Naive thymus-derived CD8-positive, alpha-beta T cell (primary cell): Measurements from ENCODE around the gene RELN. TPM values are rescaled to one million over a fixed set of nuclear protein-coding genes. Genes with fewer than 3 reads are reported as not detected.

ENCODE experiments used
- ATAC-seq, 2 donors: fragments of 150-1000 bp; cut with Tn5 transposase in 1 of 2; sonication (Bioruptor Pico), chemical (Tn5 transposase) in 1 of 2; 1 replicate in 1 of 2; 2 replicates in 1 of 2; pipeline ENCODE4 v1.10.0; 2021; ENCODE audit warnings: mild to moderate bottlenecking in 2 of 2, moderate library complexity in 2 of 2
- POLR2A ChIA-PET: fragments of 350-600 bp; sonication (Branson Sonifier 250); formaldehyde crosslinking; loops from one replicate; lab custom pipeline; 2021; ENCODE audit warnings: antibody characterized with exemption; lab: Charles Lee
- DNase-seq, 10 donors: peaks; one replicate each; pipeline versions ENCODE4 v3.0.0 to v3.0.0-alpha.2; 2020 to 2022
- H3K27ac Mint-ChIP-seq, 10 donors: one replicate each; pipeline ENCODE4 v1.8.0; 2020 to 2022; ENCODE audit warnings: mild to moderate bottlenecking in 10 of 10, mixed read lengths in 10 of 10, moderate library complexity in 4 of 10, inconsistent platforms in 1 of 10
- H3K27me3 Mint-ChIP-seq, 5 donors: one replicate each; pipeline ENCODE4 v1.8.0; 2021 to 2022; ENCODE audit warnings: mixed read lengths in 5 of 5
- H3K36me3 Mint-ChIP-seq, 3 donors: one replicate each; pipeline ENCODE4 v1.8.0; 2020 to 2022; ENCODE audit warnings: mixed read lengths in 3 of 3, mild to moderate bottlenecking in 2 of 3, inconsistent platforms in 1 of 3
- H3K4me1 Mint-ChIP-seq, 4 donors: one replicate each; pipeline ENCODE4 v1.8.0; 2021 to 2022; ENCODE audit warnings: mixed read lengths in 4 of 4
- H3K4me3 Mint-ChIP-seq, 10 donors: one replicate each; pipeline ENCODE4 v1.8.0; 2020 to 2022; ENCODE audit warnings: mild to moderate bottlenecking in 10 of 10, mixed read lengths in 10 of 10, moderate library complexity in 6 of 10, inconsistent platforms in 1 of 10
- H3K9me3 Mint-ChIP-seq, 9 donors: one replicate each; pipeline ENCODE4 v1.8.0; 2020 to 2022; ENCODE audit warnings: mixed read lengths in 9 of 9, mild to moderate bottlenecking in 3 of 9, inconsistent platforms in 1 of 9, moderate library complexity in 1 of 9
- polyA plus RNA-seq, 3 donors: library from polyadenylated mRNA; unstranded; fragments of 300-500 nt; fragmentation: Illumina TruSeq; gene quantifications; one replicate each; pipeline ENCODE4 v1.2.3, GENCODE V29; 2021
- total RNA-seq, 8 experiments: library from RNA in 2 of 8; stranded (reverse) in 2 of 8; gene quantifications; one replicate each; pipeline ENCODE4 v1.2.3 and lab custom pipeline; 2021 to 2026

RELN gene
- total and polyA plus RNA-seq, 5 experiments from 2014 or later, result not detected

GRCh38 chr7:103777440-103777839 is 212.0 kb downstream of the RELN start:
- POLR2A ChIA-PET, result no interaction called here
- H3K27me3 Mint-ChIP-seq, result peaks cover 5 to 15% (median 11%) of the 10 kb centered on the region in 5 donors
- no peak overlapping the region for H3K27ac Mint-ChIP-seq
- no peaks in the 10 kb centered on the region for H3K4me1 Mint-ChIP-seq
- ATAC-seq (no peak), DNase-seq (no peak)
- peaks cover 0 to 8% (median 0%) of the 10 kb centered on the region in 9 donors for H3K9me3 Mint-ChIP-seq
- H3K36me3 Mint-ChIP-seq, result no peaks in the 10 kb centered on the region
- no peak overlapping the region for H3K4me3 Mint-ChIP-seq

GRCh38 chr7:103773726-103774125 is 215.7 kb downstream of the RELN start:
- Mint-ChIP-seq H3K4me1 (no peaks in the 10 kb centered on the region), H3K4me3 (no peak overlapping the region), H3K27me3 (peaks cover 10 to 20% (median 19%) of the 10 kb centered on the region in 5 donors), H3K36me3 (no peaks in the 10 kb centered on the region), H3K9me3 (peaks cover 0 to 5% (median 0%) of the 10 kb centered on the region in 9 donors), H3K27ac (no peak overlapping the region)
- DNase-seq, result no peak
- no peak for ATAC-seq
- POLR2A ChIA-PET, result no interaction called here

- Mint-ChIP-seq H3K36me3 (no peaks in the 10 kb centered on the region), H3K27ac (no peak overlapping the region), H3K4me1 (no peaks in the 10 kb centered on the region), H3K4me3 (no peak overlapping the region), H3K27me3 (peaks cover 10 to 19% (median 16%) of the 10 kb centered on the region in 5 donors), H3K9me3 (peaks cover 0 to 5% (median 0%) of the 10 kb centered on the region in 9 donors)
- POLR2A ChIA-PET, result no interaction called here
- ATAC-seq (no peak), DNase-seq (no peak)
Measured at GRCh38 chr7:103772171-103772773, 217.2 kb downstream of the RELN start.

GRCh38 chr7:103771294-103771693 is 218.2 kb downstream of the RELN start:
- H3K4me3 Mint-ChIP-seq, result no peak overlapping the region
- H3K27ac Mint-ChIP-seq, result no peak overlapping the region
- DNase-seq (no peak), ATAC-seq (no peak)
- no peaks in the 10 kb centered on the region for H3K36me3 Mint-ChIP-seq
- no peaks in the 10 kb centered on the region for H3K4me1 Mint-ChIP-seq
- peaks cover 10 to 19% (median 16%) of the 10 kb centered on the region in 5 donors for H3K27me3 Mint-ChIP-seq
- H3K9me3 Mint-ChIP-seq, result peaks cover 0 to 5% (median 0%) of the 10 kb centered on the region in 9 donors
- POLR2A ChIA-PET, result no interaction called here

- no peak overlapping the region for H3K4me3 Mint-ChIP-seq
- no peaks in the 10 kb centered on the region for H3K36me3 Mint-ChIP-seq
- H3K4me1 Mint-ChIP-seq, result no peaks in the 10 kb centered on the region
- ATAC-seq (no peak), DNase-seq (no peak)
- peaks cover 6 to 16% (median 13%) of the 10 kb centered on the region in 5 donors for H3K27me3 Mint-ChIP-seq
- peaks cover 0 to 9% (median 0%) of the 10 kb centered on the region in 9 donors for H3K9me3 Mint-ChIP-seq
- POLR2A ChIA-PET, result no interaction called here
- no peak overlapping the region for H3K27ac Mint-ChIP-seq
Measured at GRCh38 chr7:103766660-103767059, 222.8 kb downstream of the RELN start.

- Mint-ChIP-seq H3K4me1 (no peaks in the 10 kb centered on the region), H3K36me3 (no peaks in the 10 kb centered on the region), H3K4me3 (no peak overlapping the region), H3K9me3 (peaks cover 0 to 9% (median 0%) of the 10 kb centered on the region in 9 donors), H3K27ac (no peak overlapping the region), H3K27me3 (peaks cover 1 to 9% (median 6%) of the 10 kb centered on the region in 5 donors)
- no peak for DNase-seq
- no peak for ATAC-seq
- POLR2A ChIA-PET, result no interaction called here
Measured at GRCh38 chr7:103765901-103766300, 223.6 kb downstream of the RELN start.

- H3K36me3 Mint-ChIP-seq, result no peaks in the 10 kb centered on the region
- POLR2A ChIA-PET, result no interaction called here
- DNase-seq (no peak), ATAC-seq (no peak)
- H3K4me1 Mint-ChIP-seq, result no peaks in the 10 kb centered on the region
- peaks cover 1 to 8% (median 6%) of the 10 kb centered on the region in 5 donors for H3K27me3 Mint-ChIP-seq
- no peak overlapping the region for H3K4me3 Mint-ChIP-seq
- H3K27ac Mint-ChIP-seq, result no peak overlapping the region
- H3K9me3 Mint-ChIP-seq, result peaks cover 0 to 9% (median 0%) of the 10 kb centered on the region in 9 donors
Measured at GRCh38 chr7:103764901-103765300, 224.6 kb downstream of the RELN start.

- ATAC-seq (no peak), DNase-seq (no peak)
- Mint-ChIP-seq H3K36me3 (no peaks in the 10 kb centered on the region), H3K27ac (no peak overlapping the region), H3K4me3 (no peak overlapping the region), H3K4me1 (no peaks in the 10 kb centered on the region), H3K9me3 (peaks cover 0 to 9% (median 0%) of the 10 kb centered on the region in 9 donors), H3K27me3 (peaks cover 1 to 8% (median 6%) of the 10 kb centered on the region in 5 donors)
- POLR2A ChIA-PET, result no interaction called here
Measured at GRCh38 chr7:103762877-103763276, 226.6 kb downstream of the RELN start.

- no peaks in the 10 kb centered on the region for H3K36me3 Mint-ChIP-seq
- DNase-seq (no peak), ATAC-seq (no peak)
- no peak overlapping the region for H3K27ac Mint-ChIP-seq
- H3K4me3 Mint-ChIP-seq, result no peak overlapping the region
- H3K4me1 Mint-ChIP-seq, result no peaks in the 10 kb centered on the region
- POLR2A ChIA-PET, result no interaction called here
- H3K27me3 Mint-ChIP-seq, result peaks cover 1 to 8% (median 6%) of the 10 kb centered on the region in 5 donors
- peaks cover 0 to 9% (median 0%) of the 10 kb centered on the region in 9 donors for H3K9me3 Mint-ChIP-seq
Measured at GRCh38 chr7:103762065-103762760, 227.2 kb downstream of the RELN start.

GRCh38 chr7:103752995-103753394 is 236.5 kb downstream of the RELN start:
- no peak for DNase-seq
- H3K4me1 Mint-ChIP-seq, result no peaks in the 10 kb centered on the region
- peaks cover 0 to 4% (median 0%) of the 10 kb centered on the region in 5 donors for H3K27me3 Mint-ChIP-seq
- no peak for ATAC-seq
- H3K9me3 Mint-ChIP-seq, result no peaks in the 10 kb centered on the region
- POLR2A ChIA-PET, result no interaction called here
- H3K36me3 Mint-ChIP-seq, result no peaks in the 10 kb centered on the region
- no peak overlapping the region for H3K27ac Mint-ChIP-seq
- no peak overlapping the region for H3K4me3 Mint-ChIP-seq

- ATAC-seq (no peak), DNase-seq (no peak)
- H3K4me3 Mint-ChIP-seq, result no peak overlapping the region
- H3K36me3 Mint-ChIP-seq, result no peaks in the 10 kb centered on the region
- peaks cover 0 to 4% (median 0%) of the 10 kb centered on the region in 9 donors for H3K9me3 Mint-ChIP-seq
- POLR2A ChIA-PET, result no interaction called here
- no peaks in the 10 kb centered on the region for H3K4me1 Mint-ChIP-seq
- H3K27ac Mint-ChIP-seq, result no peak overlapping the region
- H3K27me3 Mint-ChIP-seq, result peaks cover 0 to 4% (median 0%) of the 10 kb centered on the region in 5 donors
Measured at GRCh38 chr7:103751311-103751880, 238.1 kb downstream of the RELN start.

- ATAC-seq, result no peak
- no peak overlapping the region for H3K4me3 Mint-ChIP-seq
Measured at GRCh38 chr7:103748680-103749079, 240.8 kb downstream of the RELN start.

GRCh38 chr7:103735377-103735776 is 254.1 kb downstream of the RELN start:
- Mint-ChIP-seq H3K9me3 (peaks cover 0 to 13% (median 3%) of the 10 kb centered on the region in 9 donors), H3K27ac (no peak overlapping the region), H3K36me3 (peaks cover 0 to 5% (median 0%) of the 10 kb centered on the region in 3 donors), H3K4me1 (no peaks in the 10 kb centered on the region), H3K27me3 (peaks cover 2 to 29% (median 10%) of the 10 kb centered on the region in 5 donors), H3K4me3 (no peak overlapping the region)
- no peak for ATAC-seq
- POLR2A ChIA-PET, result no interaction called here
- no peak for DNase-seq

More at GRCh38 chr7:103748680-103749079, 240.8 kb downstream of the RELN start:
- DNase-seq, result no peak
- Mint-ChIP-seq H3K27me3 (no peaks in the 10 kb centered on the region), H3K27ac (no peak overlapping the region), H3K36me3 (no peaks in the 10 kb centered on the region), H3K9me3 (peaks cover 0 to 4% (median 0%) of the 10 kb centered on the region in 9 donors), H3K4me1 (no peaks in the 10 kb centered on the region)
- POLR2A ChIA-PET, result no interaction called here
